GM12878 (cell line): ENCODE data around the gene RAPGEF4.

ENCODE experiments used
- GABPA ChIP-seq: IDR thresholded peaks from 2 replicates; pipeline ENCODE4 v1.6.1; 2014; ENCODE audit warnings: antibody characterized with exemption, low read depth, mild to moderate bottlenecking, inconsistent platforms
- GATAD2B ChIP-seq: fragments of 450-650 bp; conservative IDR thresholded peaks from 2 replicates; pipeline ENCODE4 v1.6.1; 2017; ENCODE audit warnings: low read depth, mild to moderate bottlenecking, moderate library complexity
- JUNB ChIP-seq: IDR thresholded peaks from 2 replicates; pipeline ENCODE4 v1.6.1; 2016; ENCODE audit warnings: antibody characterized with exemption, mild to moderate bottlenecking
- POLR2AphosphoS5 ChIP-seq: IDR thresholded peaks from 2 replicates; pipeline ENCODE4 v1.6.1; 2011; ENCODE audit warnings: mild to moderate bottlenecking, low read length, inconsistent platforms
- RAD21 ChIP-seq: IDR thresholded peaks from 2 replicates; pipeline ENCODE4 v1.6.1; 2011; ENCODE audit warnings: mild to moderate bottlenecking, low read depth, low read length, moderate library complexity; ENCODE audit not compliant: insufficient read depth
- ZNF217 ChIP-seq: fragments of 450-650 bp; IDR thresholded peaks from 2 replicates; pipeline ENCODE4 v1.6.1; 2017; ENCODE audit warnings: antibody characterized with exemption, mild to moderate bottlenecking
- TF ChIP-seq, protein P1 (sequence below), 3 experiments: IDR thresholded peaks in 2 of 3; conservative IDR thresholded peaks in 1 of 3; 2 replicates each; pipeline ENCODE4 v1.5.1; 2011; ENCODE audit warnings: low read depth in 3 of 3, low read length in 3 of 3, mild to moderate bottlenecking in 3 of 3, control low read depth in 2 of 3, moderate library complexity in 2 of 3, inconsistent platforms in 1 of 3, mixed read lengths in 1 of 3; ENCODE audit not compliant: control insufficient read depth in 2 of 3, insufficient read depth in 1 of 3; ENCODE audit errors: extremely low read depth in 1 of 3

DNA sequence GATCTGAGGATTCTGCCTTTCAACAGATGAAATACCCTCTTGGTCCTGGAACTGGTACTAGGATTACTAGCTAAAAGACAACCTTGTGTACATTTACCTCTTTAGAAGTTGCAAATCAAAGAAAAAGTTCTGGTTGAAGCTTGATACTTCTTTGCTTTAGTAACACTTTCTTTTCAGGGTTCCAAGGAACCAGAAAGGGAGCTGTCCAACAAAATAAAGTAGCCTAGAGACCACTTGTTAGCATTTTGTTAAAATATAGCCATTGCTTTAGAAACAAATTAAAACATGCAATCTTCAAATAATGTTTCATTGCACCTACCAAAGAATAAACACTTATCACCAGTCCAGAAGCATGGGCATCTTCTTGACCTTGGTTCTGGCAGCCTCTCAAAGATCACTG is 222.1 kb downstream of the RAPGEF4 start:
- TF ChIP-seq GATAD2B, result no peak
- TF ChIP-seq, protein P1, sequence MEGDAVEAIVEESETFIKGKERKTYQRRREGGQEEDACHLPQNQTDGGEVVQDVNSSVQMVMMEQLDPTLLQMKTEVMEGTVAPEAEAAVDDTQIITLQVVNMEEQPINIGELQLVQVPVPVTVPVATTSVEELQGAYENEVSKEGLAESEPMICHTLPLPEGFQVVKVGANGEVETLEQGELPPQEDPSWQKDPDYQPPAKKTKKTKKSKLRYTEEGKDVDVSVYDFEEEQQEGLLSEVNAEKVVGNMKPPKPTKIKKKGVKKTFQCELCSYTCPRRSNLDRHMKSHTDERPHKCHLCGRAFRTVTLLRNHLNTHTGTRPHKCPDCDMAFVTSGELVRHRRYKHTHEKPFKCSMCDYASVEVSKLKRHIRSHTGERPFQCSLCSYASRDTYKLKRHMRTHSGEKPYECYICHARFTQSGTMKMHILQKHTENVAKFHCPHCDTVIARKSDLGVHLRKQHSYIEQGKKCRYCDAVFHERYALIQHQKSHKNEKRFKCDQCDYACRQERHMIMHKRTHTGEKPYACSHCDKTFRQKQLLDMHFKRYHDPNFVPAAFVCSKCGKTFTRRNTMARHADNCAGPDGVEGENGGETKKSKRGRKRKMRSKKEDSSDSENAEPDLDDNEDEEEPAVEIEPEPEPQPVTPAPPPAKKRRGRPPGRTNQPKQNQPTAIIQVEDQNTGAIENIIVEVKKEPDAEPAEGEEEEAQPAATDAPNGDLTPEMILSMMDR (IDR thresholded peaks at IDR 0.05 in 2 of 3, conservative IDR thresholded peaks at IDR 0.05 in 1 of 3; ENCODE audit: control insufficient read depth in 2 of 3, extremely low read depth in 1 of 3, insufficient read depth in 1 of 3, low read depth in 3 of 3, low read length in 3 of 3), result no peak
- TF ChIP-seq RAD21, result no peak
- TF ChIP-seq JUNB, result no peak
- no peak for TF ChIP-seq GABPA
- no peak for TF ChIP-seq POLR2AphosphoS5
- TF ChIP-seq ZNF217, result no peak
